ENCODE measurements around the gene C4orf50. TPM values are rescaled to one million over a fixed set of nuclear protein-coding genes. Genes with fewer than 3 reads are reported as not detected.
"Not testable (repeated sequence)": the region's sequence is repeated elsewhere in the genome, so short reads cannot be mapped to it uniquely, and the experiment has no call there.

C4orf50 gene
- total RNA-seq, 2 donors from 2014 or later = 0.34 to 2.1 TPM

- no peak for ATAC-seq (replicated peaks)
- Mint-ChIP-seq H3K4me3 (no peak overlapping the region), H3K27me3 (peaks cover 54% of the 10 kb centered on the region), H3K9me3 (peaks cover 3% of the 10 kb centered on the region), H3K27ac (no peak overlapping the region), H3K4me1 (no peaks in the 10 kb centered on the region), H3K36me3 (ENCODE audit: low read depth) (no peaks in the 10 kb centered on the region)
These were observed 136.9 kb downstream of the C4orf50 start for GRCh38 chr4:5881340-5881739.

- peaks cover 39% of the 10 kb centered on the region for H3K27me3 Mint-ChIP-seq
- no peaks in the 10 kb centered on the region for H3K4me1 Mint-ChIP-seq
- H3K4me3 Mint-ChIP-seq = no peak overlapping the region
- no peaks in the 10 kb centered on the region for H3K36me3 Mint-ChIP-seq (ENCODE audit: low read depth)
- H3K9me3 Mint-ChIP-seq = peaks cover 7% of the 10 kb centered on the region
- no peak for ATAC-seq (replicated peaks)
- H3K27ac Mint-ChIP-seq = no peak overlapping the region
These were observed 139.9 kb downstream of the C4orf50 start for GRCh38 chr4:5878359-5878758.

GRCh38 chr4:5877392-5877791 is 140.8 kb downstream of the C4orf50 start:
- ATAC-seq (replicated peaks) = no peak
- Mint-ChIP-seq H3K9me3 (peaks cover 9% of the 10 kb centered on the region), H3K27me3 (peaks cover 36% of the 10 kb centered on the region), H3K27ac (no peak overlapping the region), H3K4me1 (no peaks in the 10 kb centered on the region), H3K36me3 (ENCODE audit: low read depth) (no peaks in the 10 kb centered on the region), H3K4me3 (no peak overlapping the region)

- no peaks in the 10 kb centered on the region for H3K36me3 Mint-ChIP-seq (ENCODE audit: low read depth)
These were observed 143.3 kb downstream of the C4orf50 start for GRCh38 chr4:5874811-5875449.

GRCh38 chr4:5870701-5871100 is 147.5 kb downstream of the C4orf50 start:
- H3K27me3 Mint-ChIP-seq = peaks cover 18% of the 10 kb centered on the region
- ATAC-seq (replicated peaks) = no peak
- peaks cover 9% of the 10 kb centered on the region for H3K9me3 Mint-ChIP-seq
- H3K4me3 Mint-ChIP-seq = no peak overlapping the region
- no peak overlapping the region for H3K27ac Mint-ChIP-seq
- H3K4me1 Mint-ChIP-seq = peaks cover 5% of the 10 kb centered on the region
- no peaks in the 10 kb centered on the region for H3K36me3 Mint-ChIP-seq (ENCODE audit: low read depth)

More at GRCh38 chr4:5874811-5875449, 143.3 kb downstream of the C4orf50 start:
- no peak for ATAC-seq (replicated peaks)
- H3K4me1 Mint-ChIP-seq = no peaks in the 10 kb centered on the region
- no peak overlapping the region for H3K4me3 Mint-ChIP-seq
- H3K9me3 Mint-ChIP-seq = peaks cover 9% of the 10 kb centered on the region
- H3K27ac Mint-ChIP-seq = no peak overlapping the region
- peaks cover 27% of the 10 kb centered on the region for H3K27me3 Mint-ChIP-seq

- H3K36me3 Mint-ChIP-seq (ENCODE audit: low read depth) = no peaks in the 10 kb centered on the region
- peaks cover 18% of the 10 kb centered on the region for H3K27me3 Mint-ChIP-seq
- no peak overlapping the region for H3K4me3 Mint-ChIP-seq
- H3K4me1 Mint-ChIP-seq = peaks cover 6% of the 10 kb centered on the region
- no peak for ATAC-seq (replicated peaks)
- peaks cover 9% of the 10 kb centered on the region for H3K9me3 Mint-ChIP-seq
- no peak overlapping the region for H3K27ac Mint-ChIP-seq
These were observed 148.1 kb downstream of the C4orf50 start for GRCh38 chr4:5869966-5870619.

GRCh38 chr4:5867866-5868265 is 150.4 kb downstream of the C4orf50 start:
- ATAC-seq (replicated peaks) = no peak
- peaks cover under 1% of the 10 kb centered on the region for H3K9me3 Mint-ChIP-seq
- H3K27ac Mint-ChIP-seq = no peak overlapping the region
- H3K4me1 Mint-ChIP-seq = peaks cover 10% of the 10 kb centered on the region
- no peaks in the 10 kb centered on the region for H3K36me3 Mint-ChIP-seq (ENCODE audit: low read depth)
- peaks cover 13% of the 10 kb centered on the region for H3K27me3 Mint-ChIP-seq
- H3K4me3 Mint-ChIP-seq = no peak overlapping the region

GRCh38 chr4:5866841-5867813 is 151.1 kb downstream of the C4orf50 start:
- Mint-ChIP-seq H3K27me3 (peaks cover 14% of the 10 kb centered on the region), H3K27ac (no peak overlapping the region), H3K4me1 (peaks cover 10% of the 10 kb centered on the region), H3K4me3 (no peak overlapping the region), H3K36me3 (ENCODE audit: low read depth) (no peaks in the 10 kb centered on the region), H3K9me3 (no peaks in the 10 kb centered on the region)
- no peak for ATAC-seq (replicated peaks)

GRCh38 chr4:5865896-5866599 is 152.2 kb downstream of the C4orf50 start:
- no peaks in the 10 kb centered on the region for H3K9me3 Mint-ChIP-seq
- no peaks in the 10 kb centered on the region for H3K36me3 Mint-ChIP-seq (ENCODE audit: low read depth)
- peaks cover 10% of the 10 kb centered on the region for H3K4me1 Mint-ChIP-seq
- H3K27ac Mint-ChIP-seq = no peak overlapping the region
- ATAC-seq (replicated peaks) = peak; percentile 34
- peaks cover 16% of the 10 kb centered on the region for H3K27me3 Mint-ChIP-seq
- H3K4me3 Mint-ChIP-seq = peak overlapping the region; percentile 9

GRCh38 chr4:5863461-5864113 is 154.6 kb downstream of the C4orf50 start:
- no peaks in the 10 kb centered on the region for H3K9me3 Mint-ChIP-seq
- H3K4me3 Mint-ChIP-seq = no peak overlapping the region
- no peaks in the 10 kb centered on the region for H3K36me3 Mint-ChIP-seq (ENCODE audit: low read depth)
- H3K4me1 Mint-ChIP-seq = peaks cover 10% of the 10 kb centered on the region
- H3K27me3 Mint-ChIP-seq = peaks cover 8% of the 10 kb centered on the region
- no peak overlapping the region for H3K27ac Mint-ChIP-seq
- ATAC-seq (replicated peaks) = peak; percentile 95

- Mint-ChIP-seq H3K4me1 (no peaks in the 10 kb centered on the region), H3K9me3 (no peaks in the 10 kb centered on the region), H3K36me3 (ENCODE audit: low read depth) (no peaks in the 10 kb centered on the region), H3K27ac (no peak overlapping the region), H3K4me3 (no peak overlapping the region), H3K27me3 (peaks cover 4% of the 10 kb centered on the region)
- no peak for ATAC-seq (replicated peaks)
These were observed 160.0 kb downstream of the C4orf50 start for GRCh38 chr4:5858020-5858769.

- Mint-ChIP-seq H3K27me3 (peaks cover 3% of the 10 kb centered on the region), H3K27ac (no peak overlapping the region), H3K4me3 (no peak overlapping the region), H3K36me3 (ENCODE audit: low read depth) (no peaks in the 10 kb centered on the region), H3K4me1 (no peaks in the 10 kb centered on the region), H3K9me3 (no peaks in the 10 kb centered on the region)
- no peak for ATAC-seq (replicated peaks)
These were observed 161.0 kb downstream of the C4orf50 start for GRCh38 chr4:5857199-5857598.

- not testable (repeated sequence) for H3K27me3 Mint-ChIP-seq; H3K36me3 Mint-ChIP-seq (ENCODE audit: low read depth); H3K4me1 Mint-ChIP-seq; H3K27ac Mint-ChIP-seq; ATAC-seq (replicated peaks); H3K4me3 Mint-ChIP-seq; H3K9me3 Mint-ChIP-seq
These were observed 161.9 kb downstream of the C4orf50 start for GRCh38 chr4:5856362-5856761.
